Placental epithelial cell (primary cell): ENCODE data around the gene MMP13. TPM values are rescaled to one million over a fixed set of nuclear protein-coding genes. Genes with fewer than 3 reads are reported as not detected.

Experiments
- small RNA-seq: library from RNA; depleted of rRNA; stranded (forward); fragments of <200 nt; gene quantifications from one replicate; pipeline ENCODE3, GENCODE V24; 2012
- total RNA-seq: library from RNA; depleted of rRNA; stranded (reverse); fragments of >200 nt; gene quantifications from 2 replicates; pipeline ENCODE4 v1.2.3, GENCODE V29; 2012

MMP13 gene
- total RNA-seq = not detected in 2 replicates

GRCh38 chr11:102955624-102956023 is at the start of gene MMP13:
Gene MMP13 (minus strand): TSS chr11:102955732. CDS start chr11:102955705, 27 bp downstream.

Small RNA genes lying within 50 kb of the gene (small RNA-seq; reads per million reads assigned to genes)
- gene RNU7-159P = not detected

Other genes starting within 250 kb of the MMP13 start
- gene MMP27, start 250.0 kb downstream of the MMP13 start, total RNA-seq = not detected in 2 replicates
- not detected in 2 replicates for gene MMP8, start 230.8 kb downstream of the MMP13 start, total RNA-seq
- 0.39 and 2.6 TPM in 2 replicates for gene MMP10, start 175.1 kb downstream of the MMP13 start, total RNA-seq
- 0.39 and 0.43 TPM in 2 replicates for gene MMP1, start 157.6 kb downstream of the MMP13 start, total RNA-seq
- under 0.01 and 3.6 TPM in 2 replicates for gene MMP3, start 112.1 kb downstream of the MMP13 start, total RNA-seq
- 0.22 TPM in 1 of 2 replicates, not detected in the other for gene MMP12, start 80.8 kb downstream of the MMP13 start, total RNA-seq
- gene DCUN1D5, start 136.4 kb upstream of the MMP13 start, total RNA-seq = 37.3 and 75.9 TPM in 2 replicates
- 12.6 and 14.9 TPM in 2 replicates for gene DYNC2H1, start 153.7 kb upstream of the MMP13 start, total RNA-seq